Subcutaneous abdominal adipose tissue (tissue), 5 donors: ENCODE results near the gene CREB3L1.
A peak's percentile ranks its signal among the peaks of the same experiment; 100 is the strongest.

Experiments
- H3K27ac ChIP-seq: one replicate; pipeline ENCODE4 v1.7.0; 2013; ENCODE audit warnings: low read depth, mild to moderate bottlenecking, inconsistent platforms, low read length, moderate library complexity
- H3K27me3 ChIP-seq, 5 donors: one replicate each; pipeline ENCODE4 v1.7.0; 2013; ENCODE audit warnings: low read length in 5 of 5, inconsistent platforms in 1 of 5; ENCODE audit not compliant: control insufficient read depth in 5 of 5, insufficient read depth in 4 of 5
- H3K36me3 ChIP-seq, 5 donors: one replicate each; pipeline ENCODE4 v1.7.0; 2013; ENCODE audit warnings: low read length in 5 of 5; ENCODE audit not compliant: control insufficient read depth in 5 of 5, insufficient read depth in 5 of 5
- H3K4me1 ChIP-seq, 5 donors: one replicate each; pipeline ENCODE4 v1.7.0; 2013; ENCODE audit warnings: low read length in 5 of 5, mild to moderate bottlenecking in 3 of 5, moderate library complexity in 1 of 5; ENCODE audit not compliant: control insufficient read depth in 5 of 5, insufficient read depth in 5 of 5
- H3K4me3 ChIP-seq, 5 donors: one replicate each; pipeline ENCODE4 v1.7.0; 2013; ENCODE audit warnings: low read length in 5 of 5, low read depth in 1 of 5
- H3K9ac ChIP-seq, 5 donors: one replicate each; pipeline ENCODE4 v1.7.0; 2013; ENCODE audit warnings: low read length in 5 of 5, mild to moderate bottlenecking in 4 of 5, moderate library complexity in 3 of 5
- H3K9me3 ChIP-seq, 5 donors: one replicate each; pipeline ENCODE4 v1.7.0; 2013; ENCODE audit warnings: low read length in 5 of 5; ENCODE audit not compliant: control insufficient read depth in 5 of 5
- donor health status: healthy.
- donor health status: healthy.
- donor health status: healthy.
- donor health status: healthy.
- donor health status: healthy.

CREB3L1 gene

DNA sequence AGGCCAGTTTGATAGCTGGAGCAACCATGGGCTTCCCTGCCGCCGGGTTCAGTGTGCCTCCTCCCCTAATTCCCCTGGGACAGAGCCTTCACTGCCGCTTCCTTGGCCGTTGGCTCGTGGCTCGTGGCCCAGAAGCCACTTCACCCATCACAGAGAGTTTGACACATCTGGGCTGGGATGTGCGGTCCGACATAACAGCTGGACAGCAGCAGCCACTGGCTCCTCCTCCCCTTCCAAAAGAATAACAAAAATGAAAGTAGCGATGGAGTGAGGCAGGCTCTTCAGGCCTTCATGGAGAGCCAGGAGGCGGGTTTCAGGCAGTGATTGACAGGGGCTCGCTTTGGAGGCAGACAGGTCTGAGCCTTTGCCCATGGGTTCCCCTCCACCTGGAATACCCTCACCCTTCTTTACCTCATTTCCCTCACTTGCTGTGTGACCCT is 8.2 kb downstream of the CREB3L1 start:
- Histone ChIP-seq H3K27ac (peak overlapping the region; percentile 37), H3K9ac (peak overlapping the region in 3 of 5 donors; percentile 8 to 56 (median 32)), H3K27me3 (peaks cover 3 to 9% (median 5%) of the 10 kb centered on the region in 5 donors), H3K36me3 (no peaks in the 10 kb centered on the region), H3K9me3 (no peaks in the 10 kb centered on the region), H3K4me3 (peak overlapping the region; percentile 5 to 44 (median 22)), H3K4me1 (peaks cover 0 to 35% (median 32%) of the 10 kb centered on the region in 5 donors)

DNA sequence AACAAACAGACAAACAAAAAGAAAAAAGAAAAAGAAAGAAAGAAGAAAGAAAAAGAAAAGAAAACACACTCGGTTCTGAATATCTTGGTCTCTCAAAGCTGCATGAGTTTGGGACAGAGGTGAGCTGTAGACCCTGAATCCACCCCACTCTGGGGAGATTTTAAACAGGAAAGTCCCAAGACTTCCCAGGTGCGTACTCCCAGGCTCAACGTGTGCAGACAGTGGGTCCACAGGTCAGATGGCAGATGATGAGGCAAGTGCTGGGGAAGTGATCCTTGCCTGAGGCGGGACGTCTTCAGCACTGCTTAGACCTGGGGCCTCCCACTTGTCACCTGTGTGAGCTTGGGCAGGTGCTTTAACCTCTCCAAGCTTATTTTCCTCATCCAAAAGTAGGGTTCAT is 9.3 kb downstream of the CREB3L1 start:
- Histone ChIP-seq H3K9ac (no peak overlapping the region), H3K27me3 (peaks cover 0 to 5% (median 3%) of the 10 kb centered on the region in 5 donors), H3K4me1 (peaks cover 0 to 36% (median 35%) of the 10 kb centered on the region in 5 donors), H3K36me3 (no peaks in the 10 kb centered on the region), H3K9me3 (no peaks in the 10 kb centered on the region), H3K4me3 (no peak overlapping the region), H3K27ac (no peak overlapping the region)

DNA sequence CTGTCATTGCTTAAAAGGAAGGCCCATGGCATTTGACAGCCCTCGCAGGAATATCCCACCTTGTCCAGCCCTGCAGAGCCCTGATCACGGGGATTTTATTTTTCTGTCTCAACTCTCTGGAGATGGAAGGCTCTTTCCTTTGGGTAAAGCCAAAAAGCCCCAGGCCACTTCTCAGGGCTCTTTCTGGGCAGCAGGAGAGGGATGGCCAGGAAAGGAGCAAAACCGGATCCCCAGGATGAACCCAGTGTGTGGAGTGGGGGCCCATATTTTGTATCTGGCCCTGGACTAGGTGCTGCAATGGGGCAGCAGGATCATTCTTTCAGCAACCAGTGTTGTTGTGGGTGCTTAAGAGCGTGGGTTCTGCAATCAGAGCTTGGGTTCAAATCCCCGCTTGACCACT is 11.0 kb downstream of the CREB3L1 start:
- no peak overlapping the region for H3K27ac ChIP-seq
- no peaks in the 10 kb centered on the region for H3K36me3 ChIP-seq
- H3K9ac ChIP-seq, result no peak overlapping the region
- H3K9me3 ChIP-seq, result no peaks in the 10 kb centered on the region
- peaks cover 0 to 45% (median 40%) of the 10 kb centered on the region in 5 donors for H3K4me1 ChIP-seq
- peaks cover 0 to 3% (median 3%) of the 10 kb centered on the region in 5 donors for H3K27me3 ChIP-seq
- H3K4me3 ChIP-seq, result no peak overlapping the region

DNA sequence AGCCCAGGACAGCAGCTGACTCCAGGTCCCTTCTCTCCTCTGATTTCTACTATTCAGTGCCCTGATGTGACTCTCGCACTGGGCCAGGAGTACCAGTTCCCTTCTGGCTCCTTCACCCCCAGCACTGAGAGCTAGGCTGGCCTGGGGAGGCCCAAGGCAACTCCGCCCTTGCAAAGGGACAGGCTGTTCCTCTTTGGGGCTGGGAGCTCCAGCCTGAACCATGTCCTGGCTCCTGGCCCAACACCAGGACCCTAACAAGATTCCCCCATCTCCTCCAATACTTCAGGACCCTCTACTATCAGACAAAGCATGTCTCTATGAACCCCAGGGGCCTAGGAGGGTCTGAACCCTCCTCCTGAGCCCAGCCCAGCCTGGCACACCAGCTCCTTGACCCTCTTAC is 12.5 kb downstream of the CREB3L1 start:
- no peaks in the 10 kb centered on the region for H3K36me3 ChIP-seq
- H3K27ac ChIP-seq, result no peak overlapping the region
- H3K27me3 ChIP-seq, result peaks cover 0 to 2% (median 0%) of the 10 kb centered on the region in 5 donors
- no peak overlapping the region for H3K4me3 ChIP-seq
- no peaks in the 10 kb centered on the region for H3K9me3 ChIP-seq
- no peak overlapping the region for H3K9ac ChIP-seq
- peaks cover 0 to 51% (median 45%) of the 10 kb centered on the region in 5 donors for H3K4me1 ChIP-seq

DNA sequence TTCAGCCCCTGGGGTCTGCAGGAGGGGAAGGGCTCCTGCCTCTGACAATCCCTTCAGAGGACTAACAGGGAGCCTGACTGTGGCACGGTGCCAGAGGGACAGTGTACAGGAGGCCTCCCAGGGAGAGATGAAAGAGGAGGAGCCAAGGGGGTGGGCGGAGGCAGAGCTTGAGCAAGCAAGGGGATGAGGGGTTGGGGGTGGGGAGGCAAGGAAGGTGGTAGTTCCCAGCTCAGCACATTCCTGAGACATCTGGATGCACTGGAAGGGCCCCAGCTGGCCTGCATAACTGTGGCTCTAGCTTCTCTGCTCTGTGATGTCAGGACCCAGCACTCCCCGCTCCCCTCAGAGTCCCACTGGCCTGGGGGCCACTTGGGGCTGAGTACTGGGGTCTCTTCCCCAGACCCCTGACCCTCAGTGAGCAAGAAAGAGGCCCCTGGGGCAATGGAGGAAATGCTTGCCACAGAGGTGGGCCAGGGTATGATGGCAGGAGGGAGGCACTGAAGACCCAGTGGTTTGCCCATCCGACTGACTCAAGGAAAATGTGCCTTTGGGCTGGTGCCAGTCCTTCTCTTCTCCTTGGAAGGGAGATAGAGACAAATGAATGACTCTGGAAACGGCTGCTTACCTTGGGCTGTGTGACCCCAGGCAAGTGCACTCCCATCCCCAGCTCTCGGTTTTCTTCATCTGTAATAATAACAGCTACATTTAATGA is 13.3 kb downstream of the CREB3L1 start:
- Histone ChIP-seq H3K27ac (peak overlapping the region; percentile 37), H3K4me1 (peaks cover 0 to 49% (median 44%) of the 10 kb centered on the region in 5 donors), H3K27me3 (no peaks in the 10 kb centered on the region), H3K4me3 (no peak overlapping the region), H3K9me3 (no peaks in the 10 kb centered on the region), H3K36me3 (no peaks in the 10 kb centered on the region), H3K9ac (no peak overlapping the region)

DNA sequence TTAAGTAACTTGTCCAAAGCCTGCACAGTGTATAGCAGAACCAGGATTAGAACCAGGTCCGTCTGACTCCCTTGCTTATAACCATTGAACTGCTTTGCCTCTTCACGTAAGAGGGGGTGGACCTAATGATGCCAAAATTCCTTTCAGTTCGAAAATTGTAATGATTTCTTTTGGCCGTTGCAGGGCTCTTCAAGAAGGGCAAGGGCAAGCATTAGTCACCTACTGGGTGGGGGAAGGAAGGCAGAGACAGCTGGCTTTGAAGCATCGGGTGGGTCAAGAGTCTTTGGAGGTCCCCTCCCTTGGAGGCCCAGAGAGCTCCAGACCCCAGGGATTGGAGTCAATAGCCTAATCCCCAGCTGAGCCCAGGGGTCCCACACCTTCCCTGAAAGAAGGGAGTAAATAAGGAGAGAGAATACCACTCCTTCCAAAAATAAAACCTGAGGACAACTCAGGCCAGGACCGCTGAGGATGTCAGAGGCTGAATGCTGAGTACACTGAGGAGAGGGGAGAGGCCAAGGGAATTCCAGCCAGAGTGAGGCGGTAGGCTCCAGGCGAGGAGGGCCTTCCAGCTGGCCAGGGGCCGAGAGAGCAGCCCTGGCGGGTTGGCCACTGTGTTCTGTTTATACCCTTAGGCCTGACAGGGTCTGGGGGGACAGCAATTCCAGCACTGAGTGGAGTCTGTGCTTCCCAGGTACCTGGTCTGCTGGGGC is 14.1 kb downstream of the CREB3L1 start:
- H3K27ac ChIP-seq, result peak overlapping the region; percentile 37
- peaks cover 1 to 52% (median 49%) of the 10 kb centered on the region in 5 donors for H3K4me1 ChIP-seq
- H3K36me3 ChIP-seq, result no peaks in the 10 kb centered on the region
- no peak overlapping the region for H3K9ac ChIP-seq
- H3K27me3 ChIP-seq, result peaks cover 0 to under 1% (median 0%) of the 10 kb centered on the region in 5 donors
- H3K4me3 ChIP-seq, result no peak overlapping the region
- no peaks in the 10 kb centered on the region for H3K9me3 ChIP-seq

DNA sequence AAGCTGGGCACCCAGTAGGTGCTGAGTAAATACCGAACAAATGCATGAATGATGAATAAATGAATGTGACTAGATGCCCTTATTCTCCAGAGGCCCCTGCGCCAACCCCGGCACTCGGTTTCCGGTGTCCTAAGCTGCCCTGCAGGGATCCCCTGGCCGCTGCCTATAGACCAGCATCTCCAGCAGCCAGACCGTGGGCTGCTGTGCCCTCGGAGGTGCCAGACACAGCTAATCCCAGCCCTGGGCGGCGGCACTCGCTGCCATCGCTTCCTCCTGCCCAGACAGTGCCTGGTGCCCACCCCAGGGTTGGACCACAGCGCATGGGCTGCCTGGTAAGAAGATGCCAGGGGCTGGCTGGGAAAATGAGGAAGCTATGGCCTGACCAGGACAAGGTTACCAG is 15.6 kb downstream of the CREB3L1 start:
- no peak overlapping the region for H3K4me3 ChIP-seq
- no peak overlapping the region for H3K27ac ChIP-seq
- peaks cover 0 to 10% (median 7%) of the 10 kb centered on the region in 5 donors for H3K27me3 ChIP-seq
- H3K4me1 ChIP-seq, result peaks cover 1 to 60% (median 56%) of the 10 kb centered on the region in 5 donors
- no peaks in the 10 kb centered on the region for H3K9me3 ChIP-seq
- no peak overlapping the region for H3K9ac ChIP-seq
- no peaks in the 10 kb centered on the region for H3K36me3 ChIP-seq

DNA sequence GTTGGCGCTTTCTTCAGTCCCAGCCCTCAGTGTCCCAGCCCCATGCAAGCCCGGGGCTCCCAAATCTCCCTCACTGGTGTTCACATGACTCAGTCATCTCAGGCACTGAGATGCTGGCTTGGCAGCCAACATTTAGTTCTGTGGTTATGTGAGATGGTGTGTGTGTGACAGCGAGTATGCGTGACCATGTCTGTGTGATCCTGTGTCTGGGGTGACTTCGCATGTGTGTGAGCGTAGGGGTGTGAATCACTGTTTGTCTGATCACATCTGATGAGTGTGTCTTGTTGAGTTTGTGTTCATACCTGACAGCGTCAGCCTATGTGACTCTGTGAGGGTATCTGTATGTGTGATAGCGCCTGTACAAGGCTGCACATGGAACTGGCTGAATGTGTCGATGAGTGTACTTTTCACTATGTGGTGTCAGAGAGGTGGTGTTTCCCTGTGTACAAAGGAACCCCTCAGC is 16.2 kb downstream of the CREB3L1 start:
- H3K27me3 ChIP-seq, result peaks cover 0 to 10% (median 7%) of the 10 kb centered on the region in 5 donors
- H3K27ac ChIP-seq, result no peak overlapping the region
- peaks cover 1 to 60% (median 56%) of the 10 kb centered on the region in 5 donors for H3K4me1 ChIP-seq

DNA sequence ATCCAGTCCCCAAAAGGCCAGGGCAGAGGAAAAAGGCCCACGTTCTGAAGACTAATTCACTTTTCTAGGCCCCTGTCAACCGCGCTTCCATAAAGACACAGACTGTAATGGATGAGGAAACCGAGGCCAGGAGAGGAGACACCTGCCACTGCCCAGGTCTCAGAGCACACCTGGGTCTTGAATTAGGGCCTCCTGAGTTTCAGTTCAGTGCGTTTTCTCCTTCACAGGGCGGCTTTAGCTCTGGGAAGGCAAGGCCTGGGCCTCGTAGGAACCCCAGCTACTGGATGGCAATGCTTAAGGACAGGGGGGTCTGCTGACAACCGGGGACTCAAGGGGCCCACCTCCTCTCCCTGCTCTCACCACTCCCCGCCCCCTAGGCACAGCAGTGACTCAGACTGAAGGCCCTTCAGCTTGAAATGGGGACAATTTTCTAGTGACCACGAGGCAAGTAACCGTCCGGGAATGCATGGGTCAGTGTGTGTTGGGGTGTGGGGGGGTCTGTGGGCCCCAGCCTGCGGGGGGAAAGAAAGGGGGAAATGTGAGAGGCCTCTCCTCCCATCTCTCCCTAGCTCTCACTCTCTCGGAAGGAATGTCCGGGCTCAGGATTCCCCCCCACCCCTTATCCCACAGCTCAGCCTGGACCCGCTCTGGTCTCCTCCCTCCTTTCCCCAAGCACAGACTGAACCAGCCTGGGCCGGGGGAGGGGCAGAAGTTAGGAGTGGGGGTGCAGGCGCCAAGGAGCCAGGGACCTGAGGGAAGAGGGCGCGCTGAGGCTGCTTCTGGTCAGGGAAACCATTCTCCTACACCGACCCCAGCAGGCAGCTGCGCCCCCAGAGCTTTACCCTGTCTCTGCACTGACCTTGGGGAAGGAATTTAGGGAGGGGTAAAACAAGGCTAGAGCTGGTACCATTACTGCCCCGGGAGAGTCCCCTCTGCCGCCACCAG is 17.2 kb downstream of the CREB3L1 start:
- peaks cover 1 to 10% (median 7%) of the 10 kb centered on the region in 5 donors for H3K27me3 ChIP-seq
- H3K4me1 ChIP-seq, result peaks cover 1 to 59% (median 56%) of the 10 kb centered on the region in 5 donors
- peak overlapping the region; percentile 46 for H3K27ac ChIP-seq
- H3K4me3 ChIP-seq, result peak overlapping the region; percentile 56 to 75 (median 71)
- H3K36me3 ChIP-seq, result no peaks in the 10 kb centered on the region
- no peaks in the 10 kb centered on the region for H3K9me3 ChIP-seq
- H3K9ac ChIP-seq, result peak overlapping the region in 3 of 5 donors; percentile 2 to 69 (median 35)

More for the DNA sequence above, 16.2 kb downstream of the CREB3L1 start:
- Histone ChIP-seq H3K36me3 (no peaks in the 10 kb centered on the region), H3K9me3 (no peaks in the 10 kb centered on the region), H3K4me3 (no peak overlapping the region), H3K9ac (no peak overlapping the region)
